ENCODE results near the gene CD47. TPM values are rescaled to one million over a fixed set of nuclear protein-coding genes. Genes with fewer than 3 reads are reported as not detected.

Gene CD47
- total and polyA plus RNA-seq, 2 donors (not counting 1 experiment from before 2014, with no cell fraction given), result 86.4 to 259 TPM

DNA sequence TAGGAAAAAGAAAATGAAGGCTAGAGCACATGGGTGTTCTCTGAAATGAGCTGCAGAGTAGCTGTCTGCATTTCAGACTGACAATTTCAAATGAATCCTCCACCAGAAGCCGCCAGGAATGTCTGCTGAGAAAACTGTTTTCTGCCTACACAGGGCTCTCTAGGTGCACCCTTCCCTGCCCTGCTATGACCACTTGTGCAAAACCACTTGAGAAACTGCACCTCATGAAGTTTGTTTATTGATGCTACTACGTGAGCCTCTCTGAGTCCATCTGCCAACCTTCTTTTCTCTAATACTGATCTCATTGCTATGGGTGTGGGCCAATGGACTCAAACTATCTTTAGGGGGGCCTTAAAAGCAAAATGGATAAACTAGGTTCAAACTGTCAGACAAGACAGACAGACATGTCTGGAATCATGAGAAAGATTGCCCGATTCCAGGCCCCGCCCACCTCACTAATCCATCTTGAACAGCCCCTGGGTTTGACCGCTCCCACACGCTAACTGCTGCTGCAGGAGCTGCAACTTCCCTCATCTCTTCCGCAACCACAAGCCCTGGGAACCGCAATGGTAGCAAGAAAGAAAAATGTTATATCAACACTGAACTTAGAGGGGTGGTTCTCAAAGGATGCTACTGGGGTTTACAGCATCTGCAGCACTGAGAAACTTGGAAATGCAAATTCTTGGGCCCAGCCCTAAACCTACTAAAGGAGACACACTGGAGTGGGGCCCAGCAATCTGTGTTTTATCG, 9.0 kb upstream of the CD47 start:
- ChIA-PET POLR2A (interaction anchor here (0.7 kb wide), 1 partner anchor 39 kb away, joined by 3 read pairs; no protein-coding TSS in a partner anchor), CTCF (interaction anchor here (1.5 to 2.3 kb wide), 2 partner anchors 10 to 26 kb away, joined by 4 to 8 read pairs; no protein-coding TSS in a partner anchor)
- Histone ChIP-seq H3K9me3 (ENCODE audit: control extremely low read depth in 1 of 3, control insufficient read depth in 2 of 3, insufficient read depth in 1 of 3, low read length in 2 of 3) (no peaks in the 10 kb centered on the region), H3K79me2 (ENCODE audit: control insufficient read depth, insufficient read depth, low read length) (peaks cover 9% of the 10 kb centered on the region), H3K4me3 (ENCODE audit: control extremely low read depth in 1 of 5, extremely low read depth in 1 of 5, insufficient read depth in 1 of 5, low read depth in 2 of 5, low read length in 4 of 5) (peak overlapping the region in 1 of 5 experiments; percentile 10), H3K4me2 (replicated peaks; ENCODE audit: low read depth, low read length, poor library complexity, severe bottlenecking) (peak overlapping the region; percentile 57), H3K27me3 (replicated peaks in 1 of 4; ENCODE audit: control extremely low read depth in 1 of 4, control insufficient read depth in 3 of 4, insufficient read depth in 4 of 4, low read length in 3 of 4) (no peaks in the 10 kb centered on the region), H3K4me1 (ENCODE audit: control insufficient read depth in 2 of 2, insufficient read depth in 2 of 2, low read length in 2 of 2) (peaks cover 48% of the 10 kb centered on the region in 2 donors), H3K36me3 (replicated peaks in 1 of 2; ENCODE audit: control extremely low read depth in 1 of 2, control insufficient read depth in 1 of 2, extremely low read depth in 1 of 2, insufficient read depth in 2 of 2, low read length in 1 of 2) (no peaks in the 10 kb centered on the region), H4K20me1 (ENCODE audit: control insufficient read depth, insufficient read depth, low read length, poor library complexity, severe bottlenecking) (no peaks in the 10 kb centered on the region), H3K27ac (ENCODE audit: low read length in 2 of 2) (peak overlapping the region; percentile 56 to 89), H2AFZ (ENCODE audit: insufficient read depth, low read depth, low read length, poor library complexity, severe bottlenecking) (peak overlapping the region; percentile 20), H3K9ac (ENCODE audit: low read length) (peak overlapping the region; percentile 33)
- Mint-ChIP-seq H3K27ac (peak overlapping the region; percentile 88), H3K4me1 (peaks cover 52% of the 10 kb centered on the region), H3K4me3 (peak overlapping the region; percentile 44), H3K27me3 (no peaks in the 10 kb centered on the region), H3K9me3 (ENCODE audit: insufficient read depth) (no peaks in the 10 kb centered on the region)
- TF ChIP-seq, protein P1, sequence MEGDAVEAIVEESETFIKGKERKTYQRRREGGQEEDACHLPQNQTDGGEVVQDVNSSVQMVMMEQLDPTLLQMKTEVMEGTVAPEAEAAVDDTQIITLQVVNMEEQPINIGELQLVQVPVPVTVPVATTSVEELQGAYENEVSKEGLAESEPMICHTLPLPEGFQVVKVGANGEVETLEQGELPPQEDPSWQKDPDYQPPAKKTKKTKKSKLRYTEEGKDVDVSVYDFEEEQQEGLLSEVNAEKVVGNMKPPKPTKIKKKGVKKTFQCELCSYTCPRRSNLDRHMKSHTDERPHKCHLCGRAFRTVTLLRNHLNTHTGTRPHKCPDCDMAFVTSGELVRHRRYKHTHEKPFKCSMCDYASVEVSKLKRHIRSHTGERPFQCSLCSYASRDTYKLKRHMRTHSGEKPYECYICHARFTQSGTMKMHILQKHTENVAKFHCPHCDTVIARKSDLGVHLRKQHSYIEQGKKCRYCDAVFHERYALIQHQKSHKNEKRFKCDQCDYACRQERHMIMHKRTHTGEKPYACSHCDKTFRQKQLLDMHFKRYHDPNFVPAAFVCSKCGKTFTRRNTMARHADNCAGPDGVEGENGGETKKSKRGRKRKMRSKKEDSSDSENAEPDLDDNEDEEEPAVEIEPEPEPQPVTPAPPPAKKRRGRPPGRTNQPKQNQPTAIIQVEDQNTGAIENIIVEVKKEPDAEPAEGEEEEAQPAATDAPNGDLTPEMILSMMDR (IDR thresholded peaks at IDR 0.05), result no peak
- no peak for TF ChIP-seq EZH2 (IDR thresholded peaks at IDR 0.05; ENCODE audit: borderline replicate concordance, insufficient read depth, low read depth, low read length, poor library complexity, severe bottlenecking)
- DNase-seq, result no peak
- intact Hi-C loops (cut with micrococcal nuclease), result no loop called here
- ATAC-seq (ENCODE audit: low read depth), result no peak
- WGBS (ENCODE audit: insufficient coverage), result 46% methylated on average over 5 of the region's 9 CpGs

DNA sequence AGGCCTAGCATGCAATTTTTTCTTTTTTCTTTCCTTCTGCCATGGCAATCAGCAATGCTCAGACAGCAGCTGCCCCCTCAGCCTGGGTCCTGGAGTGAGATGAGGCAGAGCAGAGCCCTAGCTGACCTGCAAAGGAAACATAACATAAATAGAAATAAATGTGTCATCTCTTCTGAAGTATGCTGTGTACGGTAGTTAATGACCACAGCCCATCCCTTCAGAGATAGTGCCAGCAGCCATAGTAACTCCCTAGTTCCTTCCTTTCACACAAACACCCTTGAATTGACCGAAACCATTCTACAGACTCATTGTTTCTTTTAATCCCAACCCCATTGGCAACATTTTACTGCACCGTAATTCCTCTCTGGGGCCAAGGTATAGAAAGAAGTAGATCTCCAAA, 8.4 kb upstream of the CD47 start:
- Histone ChIP-seq H3K4me1 (ENCODE audit: control insufficient read depth in 2 of 2, insufficient read depth in 2 of 2, low read length in 2 of 2) (peaks cover 48% of the 10 kb centered on the region in 2 donors), H3K27ac (ENCODE audit: low read length in 2 of 2) (peak overlapping the region in 1 of 2 donors; percentile 89), H3K4me3 (ENCODE audit: control extremely low read depth in 1 of 5, extremely low read depth in 1 of 5, insufficient read depth in 1 of 5, low read depth in 2 of 5, low read length in 4 of 5) (no peak overlapping the region), H3K9ac (ENCODE audit: low read length) (no peak overlapping the region), H2AFZ (ENCODE audit: insufficient read depth, low read depth, low read length, poor library complexity, severe bottlenecking) (peak overlapping the region; percentile 20), H3K79me2 (ENCODE audit: control insufficient read depth, insufficient read depth, low read length) (peaks cover 9% of the 10 kb centered on the region), H3K4me2 (replicated peaks; ENCODE audit: low read depth, low read length, poor library complexity, severe bottlenecking) (peak overlapping the region; percentile 57), H3K27me3 (replicated peaks in 1 of 4; ENCODE audit: control extremely low read depth in 1 of 4, control insufficient read depth in 3 of 4, insufficient read depth in 4 of 4, low read length in 3 of 4) (no peaks in the 10 kb centered on the region), H3K36me3 (replicated peaks in 1 of 2; ENCODE audit: control extremely low read depth in 1 of 2, control insufficient read depth in 1 of 2, extremely low read depth in 1 of 2, insufficient read depth in 2 of 2, low read length in 1 of 2) (no peaks in the 10 kb centered on the region), H4K20me1 (ENCODE audit: control insufficient read depth, insufficient read depth, low read length, poor library complexity, severe bottlenecking) (no peaks in the 10 kb centered on the region), H3K9me3 (ENCODE audit: control extremely low read depth in 1 of 3, control insufficient read depth in 2 of 3, insufficient read depth in 1 of 3, low read length in 2 of 3) (no peaks in the 10 kb centered on the region)
- intact Hi-C loops (cut with micrococcal nuclease), result no loop called here
- H3K27me3 Mint-ChIP-seq, result no peaks in the 10 kb centered on the region
- peak overlapping the region; percentile 88 for H3K27ac Mint-ChIP-seq
- no peak for ATAC-seq (ENCODE audit: low read depth)
- H3K4me3 Mint-ChIP-seq, result peak overlapping the region; percentile 44
- TF ChIP-seq EZH2 (IDR thresholded peaks at IDR 0.05; ENCODE audit: borderline replicate concordance, insufficient read depth, low read depth, low read length, poor library complexity, severe bottlenecking), result no peak
- H3K9me3 Mint-ChIP-seq (ENCODE audit: insufficient read depth), result no peaks in the 10 kb centered on the region
- DNase-seq, result no peak
- H3K4me1 Mint-ChIP-seq, result peaks cover 52% of the 10 kb centered on the region
- WGBS (ENCODE audit: insufficient coverage), result 17% methylated on average over 1 of the region's 3 CpGs
- ChIA-PET POLR2A (interaction anchor here (0.7 to 1.6 kb wide), 2 partner anchors 25 to 39 kb away, joined by 3 to 6 read pairs; no protein-coding TSS in a partner anchor), CTCF (interaction anchor here (0.7 kb wide), 1 partner anchor 48 kb away, joined by 3 read pairs; no protein-coding TSS in a partner anchor)
